Endometrial microvascular endothelial cells (primary cell): ENCODE results near the gene RAB9A. TPM values are rescaled to one million over a fixed set of nuclear protein-coding genes. Genes with fewer than 3 reads are reported as not detected.

Experiments used
- in situ Hi-C: cut with HindIII; loops from 2 replicates; pipeline ENCODE4 v1.10.0; 2017; ENCODE audit warnings: low sequenced_read_pairs, low pct_unique_long_range_greater_than_20kb; ENCODE audit errors: inconsistent ontology term
- total RNA-seq: library from RNA; depleted of rRNA; stranded (reverse); fragments of >200 nt; gene quantifications from one replicate; pipeline ENCODE4 v1.2.3, GENCODE V29; 2015; ENCODE audit errors: inconsistent ontology term

RAB9A gene
- total RNA-seq, 1 donor from 2014 or later, result 27.9 TPM

DNA sequence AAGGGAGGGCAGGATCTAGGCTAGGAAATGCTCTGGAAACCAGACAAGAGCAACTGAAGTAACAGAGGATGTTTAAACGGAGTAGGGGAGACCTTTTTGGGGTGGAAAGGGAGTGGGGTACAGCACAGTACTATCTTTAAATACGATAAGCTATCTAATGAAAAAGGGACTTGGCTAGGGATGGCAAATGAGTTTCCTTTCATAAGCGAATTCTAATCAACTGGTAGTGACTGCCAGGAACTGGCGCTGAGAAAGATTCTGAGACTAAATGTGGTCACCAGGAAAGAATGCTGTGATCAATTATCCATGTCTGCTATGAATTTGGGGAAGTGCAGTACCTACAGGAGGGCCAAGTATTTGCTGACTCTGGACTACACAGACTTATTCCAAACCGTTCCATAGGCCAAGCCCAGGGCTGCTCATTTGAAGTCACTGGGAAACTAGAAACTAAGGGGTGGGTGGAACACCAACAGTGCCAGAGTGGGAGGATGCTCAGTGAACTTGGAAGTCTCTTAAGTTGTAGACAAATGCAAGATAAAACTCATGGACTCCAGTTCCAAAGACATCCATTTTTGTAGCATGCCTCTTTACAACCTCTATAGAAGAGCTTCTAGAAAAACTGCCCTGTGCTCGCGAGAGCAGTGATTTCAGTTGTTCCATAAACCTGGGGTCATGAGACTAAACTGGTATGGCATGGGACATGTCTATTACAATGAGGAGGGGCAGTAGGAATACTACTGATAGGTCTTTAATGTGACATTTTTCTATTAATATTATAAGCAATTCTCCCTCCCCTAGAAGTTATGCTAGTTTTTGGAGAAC is 43.5 kb downstream of the RAB9A start:
- in situ Hi-C loops, result no loop called here

DNA sequence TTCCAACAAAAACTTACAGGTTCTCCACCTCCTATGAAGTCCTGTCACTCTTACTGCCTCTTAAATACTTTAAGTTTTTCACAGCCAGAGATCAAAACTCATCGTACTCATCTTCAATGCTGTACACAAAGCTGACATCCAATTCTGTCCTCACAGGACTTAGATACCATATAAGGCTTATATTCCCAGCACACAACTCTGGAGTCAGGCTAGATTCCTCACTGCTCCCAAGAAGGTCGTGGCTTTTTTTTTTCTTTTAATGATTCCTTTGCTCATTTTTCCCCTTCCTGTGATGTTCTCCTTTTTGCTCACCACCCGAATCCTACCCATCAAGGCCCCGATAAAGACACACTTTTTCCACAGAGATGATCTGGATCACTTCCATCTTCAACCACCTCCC is 44.6 kb downstream of the RAB9A start:
- in situ Hi-C loops, result no loop called here

DNA sequence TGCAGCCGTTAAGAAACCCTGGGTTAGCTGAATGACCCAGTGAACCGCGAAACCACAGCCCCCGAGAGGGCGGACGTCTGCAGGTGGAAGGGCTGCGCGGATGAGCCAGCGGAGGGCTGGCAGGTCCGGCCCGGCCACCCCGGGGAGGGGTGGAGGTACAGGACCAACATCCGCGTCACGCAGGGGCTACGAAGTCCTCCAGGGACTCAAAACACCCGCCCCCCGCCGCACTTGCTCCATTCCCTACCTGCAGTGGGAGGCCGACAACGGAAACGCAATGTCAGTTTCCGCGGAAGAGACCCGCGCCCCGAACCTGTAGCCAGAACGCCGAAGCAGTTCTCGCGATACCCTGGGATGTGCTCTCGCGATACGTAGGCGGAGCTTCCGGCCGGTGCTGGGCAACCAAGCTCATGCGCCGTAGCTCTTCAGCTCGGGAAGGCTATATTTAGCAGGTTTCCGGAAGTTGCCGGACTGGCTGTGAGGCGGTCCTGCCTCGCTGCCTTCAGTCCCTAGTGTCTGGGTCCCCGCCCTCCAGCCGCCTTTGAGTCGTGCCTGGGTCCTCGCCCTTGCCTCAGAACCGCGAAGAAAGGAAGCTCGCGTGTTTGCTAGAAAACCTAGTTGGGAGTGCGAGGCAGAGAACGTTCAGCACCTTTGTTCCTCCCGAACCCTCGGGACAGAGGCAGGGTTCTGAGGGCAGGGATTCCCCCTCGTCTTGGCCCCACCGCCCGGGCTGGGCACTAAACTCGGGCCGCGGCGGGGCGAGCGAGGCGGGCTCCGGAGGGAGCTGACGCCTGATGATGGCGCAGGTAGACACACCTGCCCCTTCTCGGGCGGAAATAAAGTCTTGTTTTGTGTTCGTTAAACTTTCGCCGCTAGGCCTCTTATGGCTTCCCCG is 45.6 kb downstream of the RAB9A start, which contains the start of the genes OFD1 and TRAPPC2:
TSS of gene OFD1 (plus strand) at position 471 of the 895 bp plus-strand sequence. CDS start at position 795, 324 bp downstream.
TSS of gene TRAPPC2 (minus strand) at position 343 of the 895 bp plus-strand sequence. CDS start 14,657 bp downstream, outside the sequence.
- in situ Hi-C loops, result no loop called here

DNA sequence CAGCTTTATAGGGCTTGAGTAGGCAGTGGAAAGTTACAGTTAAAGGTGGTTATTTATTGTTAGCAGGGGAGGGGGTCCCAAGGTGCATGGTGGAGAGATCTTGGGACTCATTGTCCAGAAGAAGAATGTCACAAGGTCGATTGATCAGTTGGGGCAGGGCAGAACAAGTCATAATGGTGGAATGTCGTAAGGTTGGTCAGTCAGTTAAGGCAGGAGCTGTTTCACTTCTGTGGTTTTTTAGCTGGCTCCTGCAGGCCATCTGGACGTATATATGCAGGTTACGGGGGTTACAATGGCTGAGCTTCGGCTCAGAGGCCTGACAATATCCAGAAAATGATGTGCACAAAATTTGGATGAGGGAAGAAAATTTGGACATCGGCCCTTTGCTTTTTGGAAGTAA is 52.8 kb downstream of the RAB9A start:
- in situ Hi-C loops, result no loop called here

DNA sequence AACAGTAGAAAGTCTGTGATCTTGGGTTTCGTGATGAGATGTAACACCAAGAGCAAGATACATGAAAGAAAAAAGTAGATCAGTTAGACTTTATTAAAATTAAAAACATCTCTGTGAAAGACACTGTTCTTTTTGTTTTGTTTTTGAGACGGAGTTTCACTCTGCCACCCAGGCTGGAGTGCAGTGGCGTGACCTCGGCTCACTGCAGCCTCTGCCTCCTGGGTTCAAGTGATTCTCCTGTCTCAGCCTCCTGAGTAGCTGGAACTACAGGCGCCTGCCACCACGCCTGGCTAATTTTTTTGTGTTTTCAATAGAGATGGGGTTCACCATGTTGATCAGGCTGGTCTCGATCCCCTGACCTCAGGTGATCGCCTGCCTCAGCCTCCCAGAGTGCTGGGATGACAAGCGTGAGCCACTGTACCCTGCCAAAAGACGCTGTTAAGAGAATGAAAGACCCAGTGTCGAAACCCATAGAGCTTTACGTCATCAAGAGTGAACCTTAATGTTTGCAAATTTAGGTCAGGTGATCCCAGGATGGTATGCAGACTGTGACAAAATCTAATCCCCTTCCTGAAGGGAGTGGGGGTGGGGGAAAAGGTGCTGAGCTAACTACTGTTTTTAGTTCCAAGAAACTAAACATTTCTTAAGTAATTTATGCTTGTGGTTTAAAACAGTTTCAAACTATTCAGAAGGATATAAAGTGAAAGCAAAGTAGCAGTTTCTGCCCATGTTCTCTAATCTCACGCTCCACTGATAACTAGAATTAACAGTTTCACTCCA is 53.7 kb downstream of the RAB9A start:
- in situ Hi-C loops, result no loop called here

DNA sequence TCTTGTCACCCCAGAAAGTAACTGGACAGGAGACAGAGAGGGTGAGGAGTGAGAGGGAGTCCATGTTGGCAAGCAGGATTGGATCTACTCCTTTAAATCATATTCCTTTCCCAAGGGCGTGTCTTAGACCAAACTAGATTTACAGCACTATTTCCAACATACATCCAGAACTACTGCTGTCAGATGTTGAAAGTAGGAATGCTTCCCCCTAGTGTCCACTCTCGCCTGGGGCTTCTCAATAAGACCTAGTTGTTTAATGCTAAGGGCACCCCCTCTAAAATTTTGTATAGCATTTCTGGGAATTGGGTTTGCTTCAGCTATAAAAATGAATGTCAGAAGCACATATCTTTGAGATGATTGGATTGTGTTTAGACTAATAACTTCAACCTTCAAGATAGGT is 58.9 kb downstream of the RAB9A start:
- in situ Hi-C loops, result no loop called here

DNA sequence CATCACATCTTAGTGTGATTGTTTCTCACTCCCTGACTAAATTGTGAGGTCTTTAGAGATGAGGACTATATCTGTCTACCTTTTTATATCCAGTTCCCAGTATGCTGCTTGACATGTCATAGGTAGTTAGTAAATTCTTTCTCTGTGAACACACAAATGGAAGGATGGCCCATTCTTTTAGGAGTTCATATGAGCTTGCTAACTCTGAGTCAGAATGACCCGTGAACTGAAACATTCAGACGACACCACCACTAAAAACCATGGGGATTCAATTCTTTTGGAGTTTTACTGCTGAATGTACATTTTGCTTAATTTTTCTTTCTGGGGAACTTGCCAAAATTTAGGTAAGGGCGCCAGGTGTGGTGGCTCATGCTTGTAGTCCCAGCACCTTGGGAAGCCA is 59.6 kb downstream of the RAB9A start:
- in situ Hi-C loops, result no loop called here

DNA sequence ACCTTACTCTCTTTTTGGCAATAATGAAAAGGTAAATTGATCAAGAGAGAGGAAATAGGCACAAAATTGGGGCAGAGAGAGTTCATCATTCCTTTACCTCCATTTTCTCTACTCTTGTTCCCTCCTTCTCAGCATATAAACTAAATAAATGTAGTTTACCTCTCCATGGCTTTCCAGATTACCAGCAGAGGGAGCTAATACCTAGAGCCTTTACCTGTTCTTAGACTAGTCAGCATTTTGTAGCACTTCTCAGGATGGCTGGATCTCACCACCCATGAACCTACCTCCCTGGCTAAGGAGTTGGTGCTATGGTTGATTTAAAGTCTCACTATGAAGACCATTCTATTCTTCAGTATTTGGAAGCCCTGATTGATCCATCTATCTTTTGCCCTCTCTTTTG is 61.3 kb downstream of the RAB9A start:
- in situ Hi-C loops, result no loop called here

DNA sequence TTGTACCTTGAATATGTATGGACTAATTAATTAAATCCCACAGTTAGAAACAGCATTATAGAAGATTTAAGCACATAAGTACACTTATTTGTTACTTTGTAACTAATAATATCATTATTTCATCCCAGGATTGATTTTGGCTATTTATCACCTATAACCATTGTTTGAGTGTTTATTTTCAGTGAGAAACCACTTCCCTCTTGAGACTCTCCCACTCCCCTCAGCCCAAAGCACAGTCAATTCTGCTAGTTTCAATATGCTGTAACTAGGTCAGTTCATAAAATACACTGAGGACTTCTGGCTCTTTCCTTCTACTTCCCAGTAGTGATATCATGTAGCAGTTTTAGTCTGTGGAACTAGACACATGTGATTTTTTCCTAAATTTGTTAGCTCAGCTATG is 61.9 kb downstream of the RAB9A start:
- in situ Hi-C loops, result no loop called here

DNA sequence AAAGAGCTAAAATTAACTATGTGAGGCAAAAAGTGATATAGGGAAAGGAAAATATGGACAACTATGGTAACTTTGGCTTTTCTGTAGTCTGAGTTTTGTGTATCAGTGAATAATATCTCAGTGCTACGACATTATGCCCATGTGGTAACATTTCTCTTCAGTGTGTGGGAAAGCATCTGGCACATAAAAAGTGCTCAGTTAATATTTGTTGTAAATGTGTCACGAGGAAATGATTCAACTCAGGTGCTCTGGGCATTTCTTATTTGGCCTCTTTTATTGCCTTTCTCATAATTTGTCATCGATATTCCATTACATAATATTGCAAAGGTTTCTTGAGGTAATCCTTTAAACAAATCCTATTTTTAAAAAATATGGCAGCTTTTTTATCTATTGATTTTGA is 63.2 kb downstream of the RAB9A start:
- in situ Hi-C loops, result no loop called here

DNA sequence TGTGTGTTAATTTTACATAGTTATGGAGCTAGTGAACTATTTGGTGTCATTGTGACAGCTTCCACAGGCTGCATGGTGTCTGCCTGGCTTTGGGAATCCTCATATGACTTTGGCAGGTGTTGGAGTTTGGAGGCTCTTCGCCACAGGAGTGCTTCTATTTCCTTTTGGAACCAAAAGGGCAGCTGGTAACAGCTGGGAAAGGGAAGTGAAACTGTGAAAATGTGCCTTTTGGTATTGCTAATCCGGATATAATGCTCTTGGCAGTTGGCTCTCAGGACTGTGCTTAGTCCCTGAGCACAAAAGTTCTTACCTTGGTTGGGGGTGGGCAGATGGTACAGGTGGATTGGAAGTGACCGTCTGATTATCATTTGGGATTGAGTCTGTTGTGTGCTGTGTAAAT is 63.7 kb downstream of the RAB9A start:
- in situ Hi-C loops, result no loop called here

DNA sequence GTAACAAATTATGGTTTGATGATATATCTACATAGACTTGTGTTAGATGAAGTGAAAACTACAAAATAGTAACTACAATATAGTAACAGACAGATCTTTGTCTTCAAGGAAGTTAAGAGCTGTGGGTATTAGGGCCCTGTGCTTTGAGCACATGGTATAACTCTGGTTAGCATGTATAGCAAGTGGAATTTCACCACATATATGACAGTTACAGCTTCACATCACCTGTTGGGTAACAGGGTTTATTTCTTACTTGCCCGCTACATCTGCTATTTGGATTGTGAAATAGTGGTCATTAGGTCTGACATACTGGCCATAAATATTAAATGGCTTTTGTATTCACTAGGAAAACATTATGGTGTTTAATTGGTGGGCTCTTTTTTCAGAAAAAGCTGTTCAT is 65.8 kb downstream of the RAB9A start:
- in situ Hi-C loops, result no loop called here

DNA sequence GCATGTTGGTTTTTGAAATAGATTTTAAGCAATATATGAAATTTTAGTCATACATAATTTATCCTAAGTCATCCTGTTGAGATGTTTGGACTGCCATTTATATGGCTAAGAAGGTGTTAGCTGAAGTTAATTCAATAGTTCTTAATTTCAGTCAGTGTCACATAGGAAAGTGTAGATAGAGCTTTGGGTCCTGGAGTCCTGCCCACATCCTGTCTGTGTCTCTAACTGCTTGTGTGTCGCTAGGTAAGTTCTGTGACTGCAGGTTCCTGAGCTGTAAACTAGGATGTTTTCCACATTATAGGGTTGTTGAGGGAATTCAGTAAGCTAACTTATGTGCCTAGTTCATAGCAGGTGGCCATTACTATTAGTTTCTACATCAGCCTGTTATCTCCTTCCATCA is 66.3 kb downstream of the RAB9A start:
- in situ Hi-C loops, result no loop called here

DNA sequence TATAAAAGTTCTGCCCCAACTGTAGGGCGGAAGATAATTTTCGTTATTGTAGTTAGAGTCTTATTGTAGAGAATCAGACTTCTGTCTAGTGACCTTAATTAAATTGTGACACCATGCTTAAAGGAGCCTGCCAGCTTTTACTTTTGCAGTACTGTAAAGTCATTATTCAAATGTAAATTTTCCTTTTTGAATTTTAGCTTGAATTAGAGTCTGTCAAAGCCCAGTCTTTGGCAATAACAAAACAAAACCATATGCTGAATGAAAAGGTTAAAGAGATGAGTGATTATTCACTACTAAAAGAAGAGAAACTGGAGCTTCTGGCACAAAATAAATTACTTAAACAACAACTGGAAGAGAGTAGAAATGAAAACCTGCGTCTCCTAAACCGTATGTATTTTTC is 67.5 kb downstream of the RAB9A start:
- in situ Hi-C loops, result no loop called here

DNA sequence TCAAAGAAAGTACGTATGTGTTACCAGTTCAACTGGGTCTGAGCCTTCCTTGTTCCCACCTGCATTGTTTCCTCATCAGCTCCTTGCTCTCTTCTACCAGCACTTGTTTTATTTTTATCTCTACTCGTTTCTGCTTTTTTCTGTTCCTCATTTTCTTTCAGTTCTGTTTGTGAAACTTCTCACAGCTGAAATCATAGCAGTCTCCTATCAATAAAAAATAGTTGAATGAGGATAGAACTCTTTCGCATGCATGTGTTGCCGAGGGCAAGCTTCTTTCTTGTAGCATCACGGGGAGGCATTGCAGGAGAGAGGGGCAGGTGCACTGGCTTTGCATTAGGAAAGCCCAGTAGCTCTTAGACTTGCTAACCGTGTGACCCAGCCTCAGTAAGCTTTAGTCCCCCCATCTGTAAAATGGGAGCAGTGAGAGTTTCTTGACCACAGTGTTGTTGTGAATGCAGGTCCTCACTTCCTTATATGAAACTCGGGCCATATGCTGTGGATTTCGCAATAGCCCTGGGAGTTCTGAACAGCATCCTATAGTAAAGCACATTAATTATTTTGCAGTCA is 70.3 kb downstream of the RAB9A start:
- in situ Hi-C loops, result no loop called here
